SK-N-SH treated with all-trans-retinoic acid at 6 μM for 48 hours (cell line): ENCODE results near the gene ANKHD1.
A peak's percentile ranks its signal among the peaks of the same experiment; 100 is the strongest.

ENCODE experiments used
- ATAC-seq: fragments of 200-7000 bp; cut with Tn5 transposase; 3 replicates; pipeline ENCODE4 v1.9.1; 2020; ENCODE audit warnings: mild to moderate bottlenecking, moderate library complexity
- ARNTL ChIP-seq: fragments of 450-650 bp; formaldehyde crosslinking; IDR thresholded peaks from 2 replicates; pipeline ENCODE4 v1.5.0; 2020; ENCODE audit warnings: low read depth, mild to moderate bottlenecking, moderate library complexity, borderline replicate concordance
- BACH2 ChIP-seq: fragments of 250-450 bp; sonication (Bioruptor Pico); IDR thresholded peaks from 2 replicates; pipeline ENCODE4 v1.9.0; 2021; ENCODE audit warnings: mild to moderate bottlenecking, borderline replicate concordance
- CSDC2 ChIP-seq: fragments of 250-450 bp; sonication (Bioruptor Pico); IDR thresholded peaks from 2 replicates; pipeline ENCODE4 v1.5.0; 2020; ENCODE audit warnings: mild to moderate bottlenecking, moderate library complexity
- ESRRG ChIP-seq: fragments of 250-450 bp; sonication (Bioruptor Pico); IDR thresholded peaks from 2 replicates; pipeline ENCODE4 v1.6.1; 2021; ENCODE audit warnings: mild to moderate bottlenecking
- GLIS3 ChIP-seq: fragments of 250-450 bp; sonication (Bioruptor Pico); IDR thresholded peaks from 2 replicates; pipeline ENCODE4 v1.5.0; 2020; ENCODE audit warnings: mild to moderate bottlenecking, moderate library complexity
- ISL1 ChIP-seq: fragments of 250-450 bp; sonication (Bioruptor Pico); IDR thresholded peaks from 2 replicates; pipeline ENCODE4 v2.1.2; 2022; ENCODE audit warnings: mild to moderate bottlenecking, moderate library complexity
- OSR1 ChIP-seq: fragments of 250-450 bp; sonication (Bioruptor Pico); IDR thresholded peaks from 2 replicates; pipeline ENCODE4 v1.8.0; 2022; ENCODE audit warnings: moderate library complexity, mild to moderate bottlenecking, inconsistent platforms
- PPARA ChIP-seq: fragments of 250-450 bp; sonication (Bioruptor Pico); IDR thresholded peaks from 2 replicates; pipeline ENCODE4 v1.5.0; 2020; ENCODE audit warnings: mild to moderate bottlenecking, borderline replicate concordance
- RARB ChIP-seq: fragments of 250-450 bp; sonication (Bioruptor Pico); IDR thresholded peaks from 2 replicates; pipeline ENCODE4 v1.8.0; 2021; ENCODE audit warnings: mild to moderate bottlenecking, moderate library complexity
- TCF4 ChIP-seq: fragments of 250-450 bp; sonication (Bioruptor Pico); IDR thresholded peaks from 2 replicates; pipeline ENCODE4 v1.8.0; 2021; ENCODE audit warnings: mild to moderate bottlenecking, moderate library complexity, borderline replicate concordance
- TOX ChIP-seq: fragments of 250-450 bp; sonication (Bioruptor Pico); IDR thresholded peaks from 2 replicates; pipeline ENCODE4 v1.8.0; 2021; ENCODE audit warnings: mild to moderate bottlenecking, moderate library complexity, borderline replicate concordance
- ZFP3 ChIP-seq: fragments of 250-450 bp; sonication (Bioruptor Pico); IDR thresholded peaks from 2 replicates; pipeline ENCODE4 v1.5.0; 2020; ENCODE audit warnings: mild to moderate bottlenecking, moderate library complexity
- ZNF70 ChIP-seq: fragments of 450-650 bp; formaldehyde crosslinking; IDR thresholded peaks from 2 replicates; pipeline ENCODE4 v1.5.0; 2020; ENCODE audit warnings: mild to moderate bottlenecking, moderate library complexity
- ZNF8 ChIP-seq: fragments of 450-650 bp; formaldehyde crosslinking; IDR thresholded peaks from 2 replicates; pipeline ENCODE4 v1.5.0; 2020; ENCODE audit warnings: mild to moderate bottlenecking, moderate library complexity
- TF ChIP-seq, protein P1 (sequence below): fragments of 250-450 bp; sonication (Bioruptor Pico); IDR thresholded peaks from 2 replicates; pipeline ENCODE4 v1.5.1; 2020; ENCODE audit warnings: low read depth, mild to moderate bottlenecking, moderate library complexity
- TF ChIP-seq, protein P2 (sequence below): fragments of 250-450 bp; sonication (Bioruptor Pico); IDR thresholded peaks from 2 replicates; pipeline ENCODE4 v1.8.0; 2020; ENCODE audit warnings: mild to moderate bottlenecking, moderate library complexity, borderline replicate concordance
- TF ChIP-seq, protein P3 (sequence below): fragments of 250-450 bp; sonication (Bioruptor Pico); IDR thresholded peaks from 2 replicates; pipeline ENCODE4 v1.8.0; 2021; ENCODE audit warnings: low read depth, mild to moderate bottlenecking, moderate library complexity, borderline replicate concordance
- TF ChIP-seq, protein P4 (sequence below): fragments of 250-450 bp; sonication (Bioruptor Pico); IDR thresholded peaks from 2 replicates; pipeline ENCODE4 v1.5.1; 2021; ENCODE audit warnings: mild to moderate bottlenecking, moderate library complexity
- TF ChIP-seq, protein P5 (sequence below): fragments of 250-450 bp; sonication (Bioruptor Pico); IDR thresholded peaks from 2 replicates; pipeline ENCODE4 v1.5.0; 2020; ENCODE audit warnings: mild to moderate bottlenecking, moderate library complexity

The ANKHD1 gene

DNA sequence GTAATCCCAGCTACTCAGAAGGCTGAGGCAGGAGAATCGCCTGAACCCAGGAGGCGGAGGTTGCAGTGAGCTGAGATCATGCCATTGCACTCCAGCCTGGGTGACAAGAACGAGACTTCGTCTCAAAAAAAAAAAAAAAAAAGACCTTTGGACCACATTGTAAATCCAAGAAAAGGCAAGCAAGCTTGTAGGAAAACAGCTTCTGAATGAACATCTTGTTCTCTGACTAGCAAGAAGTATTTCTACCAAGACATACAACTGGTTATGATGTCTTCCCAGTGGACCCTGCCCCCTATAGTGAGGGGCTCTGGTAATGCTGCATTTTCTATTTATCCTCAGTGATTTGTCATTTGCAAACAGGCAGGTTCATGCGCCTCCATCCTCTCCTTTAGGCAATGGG, 141.3 kb downstream of the ANKHD1 start:
- ATAC-seq = no peak
- no peak for TF ChIP-seq TCF4 (CRISPR knock-in tag)
- TF ChIP-seq RARB (CRISPR knock-in tag) = no peak
- TF ChIP-seq, protein P1, sequence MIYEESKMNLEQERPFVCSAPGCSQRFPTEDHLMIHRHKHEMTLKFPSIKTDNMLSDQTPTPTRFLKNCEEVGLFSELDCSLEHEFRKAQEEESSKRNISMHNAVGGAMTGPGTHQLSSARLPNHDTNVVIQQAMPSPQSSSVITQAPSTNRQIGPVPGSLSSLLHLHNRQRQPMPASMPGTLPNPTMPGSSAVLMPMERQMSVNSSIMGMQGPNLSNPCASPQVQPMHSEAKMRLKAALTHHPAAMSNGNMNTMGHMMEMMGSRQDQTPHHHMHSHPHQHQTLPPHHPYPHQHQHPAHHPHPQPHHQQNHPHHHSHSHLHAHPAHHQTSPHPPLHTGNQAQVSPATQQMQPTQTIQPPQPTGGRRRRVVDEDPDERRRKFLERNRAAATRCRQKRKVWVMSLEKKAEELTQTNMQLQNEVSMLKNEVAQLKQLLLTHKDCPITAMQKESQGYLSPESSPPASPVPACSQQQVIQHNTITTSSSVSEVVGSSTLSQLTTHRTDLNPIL (CRISPR knock-in tag) = no peak
- TF ChIP-seq ZFP3 (CRISPR knock-in tag) = no peak
- TF ChIP-seq ARNTL (CRISPR knock-in tag) = no peak
- TF ChIP-seq TOX (CRISPR knock-in tag) = no peak
- no peak for TF ChIP-seq GLIS3
- TF ChIP-seq PPARA (CRISPR knock-in tag) = no peak
- TF ChIP-seq ESRRG = no peak

DNA sequence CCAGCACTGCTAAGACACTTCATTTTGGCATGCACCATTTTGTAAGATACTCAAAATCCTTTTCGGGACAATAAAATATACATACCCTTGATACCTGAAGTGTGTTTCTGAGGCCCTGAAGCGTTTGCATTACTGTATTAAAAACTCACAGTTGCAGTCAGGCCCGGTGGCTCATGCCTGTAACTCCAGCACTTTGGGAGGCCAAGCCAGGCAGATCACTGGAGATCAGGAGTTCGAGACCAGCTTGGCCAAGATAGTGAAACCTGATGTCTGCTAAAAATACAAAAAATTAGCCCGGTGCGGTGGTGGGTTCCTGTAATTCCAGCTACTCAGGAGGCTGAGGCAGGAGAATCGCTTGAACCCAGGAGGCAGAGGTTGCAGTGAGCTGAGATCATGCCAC, 143.4 kb downstream of the ANKHD1 start:
- ATAC-seq = no peak
- TF ChIP-seq ESRRG = no peak

DNA sequence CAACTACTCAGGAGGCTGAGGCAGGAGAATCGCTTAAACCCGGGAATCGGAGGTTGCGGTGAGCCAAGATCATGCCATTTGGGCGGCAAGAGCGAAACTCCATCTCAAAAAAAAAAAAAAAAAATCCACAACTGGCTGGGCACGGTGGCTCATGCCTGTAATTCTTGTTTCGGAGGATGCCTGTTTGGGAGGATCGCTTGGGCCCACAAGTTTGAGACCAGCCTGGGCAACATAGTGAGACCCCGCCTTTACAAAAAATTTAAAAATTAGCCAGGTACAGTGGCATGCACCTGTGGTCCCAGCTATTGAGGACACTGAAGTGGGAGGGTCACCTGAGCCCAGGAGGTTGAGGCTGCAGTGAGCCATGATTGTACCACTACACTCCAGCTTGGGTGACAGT, 144.0 kb downstream of the ANKHD1 start:
- TF ChIP-seq ZNF8 (CRISPR knock-in tag) (no peak), BACH2 (CRISPR knock-in tag) (no peak), TOX (CRISPR knock-in tag) (no peak), ARNTL (CRISPR knock-in tag) (no peak), TCF4 (CRISPR knock-in tag) (no peak), ESRRG (no peak), ZNF70 (no peak), OSR1 (CRISPR knock-in tag) (no peak), GLIS3 (no peak), PPARA (CRISPR knock-in tag) (no peak), ZFP3 (CRISPR knock-in tag) (no peak)
- TF ChIP-seq, protein P2, sequence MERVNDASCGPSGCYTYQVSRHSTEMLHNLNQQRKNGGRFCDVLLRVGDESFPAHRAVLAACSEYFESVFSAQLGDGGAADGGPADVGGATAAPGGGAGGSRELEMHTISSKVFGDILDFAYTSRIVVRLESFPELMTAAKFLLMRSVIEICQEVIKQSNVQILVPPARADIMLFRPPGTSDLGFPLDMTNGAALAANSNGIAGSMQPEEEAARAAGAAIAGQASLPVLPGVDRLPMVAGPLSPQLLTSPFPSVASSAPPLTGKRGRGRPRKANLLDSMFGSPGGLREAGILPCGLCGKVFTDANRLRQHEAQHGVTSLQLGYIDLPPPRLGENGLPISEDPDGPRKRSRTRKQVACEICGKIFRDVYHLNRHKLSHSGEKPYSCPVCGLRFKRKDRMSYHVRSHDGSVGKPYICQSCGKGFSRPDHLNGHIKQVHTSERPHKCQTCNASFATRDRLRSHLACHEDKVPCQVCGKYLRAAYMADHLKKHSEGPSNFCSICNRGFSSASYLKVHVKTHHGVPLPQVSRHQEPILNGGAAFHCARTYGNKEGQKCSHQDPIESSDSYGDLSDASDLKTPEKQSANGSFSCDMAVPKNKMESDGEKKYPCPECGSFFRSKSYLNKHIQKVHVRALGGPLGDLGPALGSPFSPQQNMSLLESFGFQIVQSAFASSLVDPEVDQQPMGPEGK (CRISPR knock-in tag) = no peak
- TF ChIP-seq, protein P3, sequence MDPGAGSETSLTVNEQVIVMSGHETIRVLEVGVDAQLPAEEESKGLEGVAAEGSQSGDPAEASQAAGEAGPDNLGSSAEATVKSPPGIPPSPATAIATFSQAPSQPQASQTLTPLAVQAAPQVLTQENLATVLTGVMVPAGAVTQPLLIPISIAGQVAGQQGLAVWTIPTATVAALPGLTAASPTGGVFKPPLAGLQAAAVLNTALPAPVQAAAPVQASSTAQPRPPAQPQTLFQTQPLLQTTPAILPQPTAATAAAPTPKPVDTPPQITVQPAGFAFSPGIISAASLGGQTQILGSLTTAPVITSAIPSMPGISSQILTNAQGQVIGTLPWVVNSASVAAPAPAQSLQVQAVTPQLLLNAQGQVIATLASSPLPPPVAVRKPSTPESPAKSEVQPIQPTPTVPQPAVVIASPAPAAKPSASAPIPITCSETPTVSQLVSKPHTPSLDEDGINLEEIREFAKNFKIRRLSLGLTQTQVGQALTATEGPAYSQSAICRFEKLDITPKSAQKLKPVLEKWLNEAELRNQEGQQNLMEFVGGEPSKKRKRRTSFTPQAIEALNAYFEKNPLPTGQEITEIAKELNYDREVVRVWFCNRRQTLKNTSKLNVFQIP = no peak
- TF ChIP-seq, protein P4, sequence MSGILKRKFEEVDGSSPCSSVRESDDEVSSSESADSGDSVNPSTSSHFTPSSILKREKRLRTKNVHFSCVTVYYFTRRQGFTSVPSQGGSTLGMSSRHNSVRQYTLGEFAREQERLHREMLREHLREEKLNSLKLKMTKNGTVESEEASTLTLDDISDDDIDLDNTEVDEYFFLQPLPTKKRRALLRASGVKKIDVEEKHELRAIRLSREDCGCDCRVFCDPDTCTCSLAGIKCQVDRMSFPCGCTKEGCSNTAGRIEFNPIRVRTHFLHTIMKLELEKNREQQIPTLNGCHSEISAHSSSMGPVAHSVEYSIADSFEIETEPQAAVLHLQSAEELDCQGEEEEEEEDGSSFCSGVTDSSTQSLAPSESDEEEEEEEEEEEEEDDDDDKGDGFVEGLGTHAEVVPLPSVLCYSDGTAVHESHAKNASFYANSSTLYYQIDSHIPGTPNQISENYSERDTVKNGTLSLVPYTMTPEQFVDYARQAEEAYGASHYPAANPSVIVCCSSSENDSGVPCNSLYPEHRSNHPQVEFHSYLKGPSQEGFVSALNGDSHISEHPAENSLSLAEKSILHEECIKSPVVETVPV (CRISPR knock-in tag) = no peak
- TF ChIP-seq, protein P5, sequence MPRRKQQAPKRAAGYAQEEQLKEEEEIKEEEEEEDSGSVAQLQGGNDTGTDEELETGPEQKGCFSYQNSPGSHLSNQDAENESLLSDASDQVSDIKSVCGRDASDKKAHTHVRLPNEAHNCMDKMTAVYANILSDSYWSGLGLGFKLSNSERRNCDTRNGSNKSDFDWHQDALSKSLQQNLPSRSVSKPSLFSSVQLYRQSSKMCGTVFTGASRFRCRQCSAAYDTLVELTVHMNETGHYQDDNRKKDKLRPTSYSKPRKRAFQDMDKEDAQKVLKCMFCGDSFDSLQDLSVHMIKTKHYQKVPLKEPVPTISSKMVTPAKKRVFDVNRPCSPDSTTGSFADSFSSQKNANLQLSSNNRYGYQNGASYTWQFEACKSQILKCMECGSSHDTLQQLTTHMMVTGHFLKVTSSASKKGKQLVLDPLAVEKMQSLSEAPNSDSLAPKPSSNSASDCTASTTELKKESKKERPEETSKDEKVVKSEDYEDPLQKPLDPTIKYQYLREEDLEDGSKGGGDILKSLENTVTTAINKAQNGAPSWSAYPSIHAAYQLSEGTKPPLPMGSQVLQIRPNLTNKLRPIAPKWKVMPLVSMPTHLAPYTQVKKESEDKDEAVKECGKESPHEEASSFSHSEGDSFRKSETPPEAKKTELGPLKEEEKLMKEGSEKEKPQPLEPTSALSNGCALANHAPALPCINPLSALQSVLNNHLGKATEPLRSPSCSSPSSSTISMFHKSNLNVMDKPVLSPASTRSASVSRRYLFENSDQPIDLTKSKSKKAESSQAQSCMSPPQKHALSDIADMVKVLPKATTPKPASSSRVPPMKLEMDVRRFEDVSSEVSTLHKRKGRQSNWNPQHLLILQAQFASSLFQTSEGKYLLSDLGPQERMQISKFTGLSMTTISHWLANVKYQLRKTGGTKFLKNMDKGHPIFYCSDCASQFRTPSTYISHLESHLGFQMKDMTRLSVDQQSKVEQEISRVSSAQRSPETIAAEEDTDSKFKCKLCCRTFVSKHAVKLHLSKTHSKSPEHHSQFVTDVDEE (CRISPR knock-in tag) = no peak
- no peak for ATAC-seq

DNA sequence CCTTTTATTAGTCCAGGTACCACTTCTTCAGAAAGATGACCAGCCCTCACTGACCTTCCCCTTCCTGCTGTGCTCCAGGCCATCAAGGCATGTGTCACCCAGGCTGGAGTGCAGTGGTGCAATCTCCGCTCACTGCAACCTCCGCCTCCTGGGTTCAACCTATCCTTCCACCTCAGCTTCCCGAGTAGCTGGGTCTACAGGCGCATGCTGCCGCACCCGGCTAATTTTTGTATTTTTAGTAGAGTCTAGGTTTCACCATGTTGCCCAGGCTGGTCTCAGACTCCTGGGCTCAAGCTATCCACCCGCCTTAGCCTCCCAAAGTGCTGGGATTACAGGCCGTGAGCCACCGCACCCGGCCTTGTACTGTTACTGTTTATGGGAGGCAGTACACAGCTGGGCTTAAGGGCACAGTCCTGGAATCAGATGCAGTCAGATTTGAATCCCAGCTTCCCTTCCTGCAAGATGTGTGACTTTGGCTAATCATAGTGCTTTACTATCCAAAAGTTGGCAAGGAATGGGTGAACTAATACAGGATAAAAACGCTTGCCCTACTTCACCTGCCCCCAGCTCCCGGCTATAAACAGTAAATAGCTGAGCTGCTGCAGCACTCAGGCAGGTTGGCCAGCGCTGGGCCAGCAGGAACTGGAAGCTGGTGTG, 145.3 kb downstream of the ANKHD1 start:
- ATAC-seq = peak; percentile 8; the same call in 2 of the 3 replicates
- TF ChIP-seq, protein P3 = no peak
- TF ChIP-seq, protein P4 (CRISPR knock-in tag) = no peak
- no peak for TF ChIP-seq ISL1 (CRISPR knock-in tag)
- no peak for TF ChIP-seq BACH2 (CRISPR knock-in tag)
- no peak for TF ChIP-seq PPARA (CRISPR knock-in tag)
- TF ChIP-seq ZNF8 (CRISPR knock-in tag) = no peak
- no peak for TF ChIP-seq CSDC2 (CRISPR knock-in tag)
- TF ChIP-seq, protein P1 (CRISPR knock-in tag) = no peak
- TF ChIP-seq ARNTL (CRISPR knock-in tag) = no peak
